ENCODE data around the gene RPS21. TPM values are rescaled to one million over a fixed set of nuclear protein-coding genes. Genes with fewer than 3 reads are reported as not detected.

RPS21 gene
- total and polyA plus RNA-seq, 2 of the 4 experiments (the other 2 are of a cell fraction): 2,710 to 4,298 TPM

DNA sequence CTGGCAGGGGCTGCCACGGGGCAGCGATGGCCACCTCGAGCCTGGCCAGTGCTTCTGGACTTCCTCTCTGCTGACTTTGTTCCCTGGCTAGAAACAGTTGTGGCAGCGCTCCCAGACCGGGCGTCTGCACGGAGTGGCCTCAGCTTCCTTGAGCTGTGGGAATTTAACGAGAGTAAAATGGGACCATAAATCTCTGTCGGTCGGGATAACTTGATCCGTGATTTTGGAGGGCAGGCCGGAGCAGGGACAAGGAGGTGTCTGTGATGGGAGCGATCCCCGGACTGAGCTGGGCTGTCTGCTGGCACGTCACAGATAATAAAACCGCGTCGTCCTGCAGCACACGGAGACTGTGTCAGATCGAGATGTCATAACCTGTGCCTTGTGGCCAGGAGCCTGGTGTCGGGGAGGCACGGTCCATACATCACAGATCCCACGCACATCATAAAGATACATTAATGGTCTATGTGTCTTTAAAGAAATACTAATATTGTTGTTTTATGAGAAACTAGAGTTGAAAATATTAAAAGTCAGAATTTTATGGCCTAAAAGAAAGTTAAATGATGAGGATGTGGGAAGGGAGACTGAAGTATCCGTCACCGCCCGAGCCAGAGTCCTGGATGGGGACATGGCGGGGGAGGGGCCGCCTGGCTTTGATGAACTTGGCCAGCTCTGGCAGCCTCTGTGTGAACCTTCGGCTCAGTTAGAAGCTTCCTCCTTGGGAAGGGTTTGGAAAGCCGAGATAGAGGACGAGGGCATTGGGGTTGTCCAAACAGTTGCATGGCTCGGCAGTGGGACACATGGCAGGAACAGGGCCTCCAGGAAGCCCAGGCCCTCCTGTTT lies 47.0 kb downstream of the RPS21 start:
- Histone ChIP-seq H4K5ac (ENCODE audit: low read depth, low read length) (no peak overlapping the region), H2AK5ac (ENCODE audit: low read depth, low read length) (no peak overlapping the region), H4K20me1 (ENCODE audit: insufficient read depth, low read length) (no peaks in the 10 kb centered on the region), H3K4me3 (ENCODE audit: insufficient read depth, low read depth, low read length) (no peak overlapping the region), H3K23ac (ENCODE audit: low read depth, low read length) (no peak overlapping the region), H3K18ac (ENCODE audit: low read depth, low read length) (no peak overlapping the region), H2BK20ac (ENCODE audit: low read depth, low read length) (no peak overlapping the region), H3K14ac (replicated peaks; ENCODE audit: low read depth, low read length) (no peak overlapping the region), H3K27me3 (ENCODE audit: control insufficient read depth, insufficient read depth, low read length) (peaks cover 77% of the 10 kb centered on the region), H3K9me1 (ENCODE audit: insufficient read depth, low read length) (no peaks in the 10 kb centered on the region; the same call in 1 of the 2 replicates), H3K79me1 (ENCODE audit: low read depth in 1 of 2, low read length in 2 of 2) (no peaks in the 10 kb centered on the region), H3K36me3 (ENCODE audit: control insufficient read depth, insufficient read depth, low read length) (no peaks in the 10 kb centered on the region), H3K4me2 (ENCODE audit: low read depth, low read length) (no peak overlapping the region; the same call in 1 of the 2 replicates), H2BK15ac (ENCODE audit: low read depth, low read length) (no peak overlapping the region), H2AK9ac (replicated peaks; ENCODE audit: low read depth, low read length, poor library complexity) (no peak overlapping the region), H3K56ac (ENCODE audit: extremely low read depth, insufficient read depth, low read length) (no peak overlapping the region), H2AFZ (replicated peaks; ENCODE audit: low read length, poor library complexity) (no peak overlapping the region), H3K4ac (ENCODE audit: low read depth, low read length) (no peak overlapping the region), H3K27ac (ENCODE audit: insufficient read depth, low read length) (no peak overlapping the region), H4K8ac (ENCODE audit: low read depth in 2 of 2, low read length in 2 of 2) (no peak overlapping the region), H3K9ac (ENCODE audit: low read depth, low read length) (no peak overlapping the region), H3K9me3 (ENCODE audit: control insufficient read depth, insufficient read depth, low read length) (peaks cover 7% of the 10 kb centered on the region), H4K91ac (ENCODE audit: insufficient read depth, low read depth, low read length) (no peak overlapping the region), H2BK5ac (ENCODE audit: low read depth, low read length, poor library complexity, severe bottlenecking) (no peak overlapping the region), H2BK120ac (ENCODE audit: low read depth, low read length) (no peak overlapping the region), H3K4me1 (ENCODE audit: control insufficient read depth, insufficient read depth, low read length) (peaks cover 8% of the 10 kb centered on the region; the same call in 1 of the 2 replicates)
- intact Hi-C loops (cut with micrococcal nuclease): no loop called here
- BruUV-seq (replicated peaks): no TSS peak
- in situ Hi-C loops (cut with MboI; ENCODE audit: low sequenced_read_pairs): no loop called here
- WGBS, 2 experiments (ENCODE audit: extremely low coverage in 2 of 2, insufficient read length in 1 of 2): 10% methylated on average over 10 of the region's 32 CpGs; no CpG with 5 or more reads in 1 of the 2 experiments
- dilution Hi-C loops (cut with HindIII; ENCODE audit: low sequenced_read_pairs, unreplicated experiment): no loop called here
- no peak for ATAC-seq (ENCODE audit: low read depth)
- ChIA-PET POLR2A (ENCODE audit: unreplicated experiment) (no interaction called here), CTCF (no interaction called here)
- no peak for DNase-seq
- TF ChIP-seq, protein P1, sequence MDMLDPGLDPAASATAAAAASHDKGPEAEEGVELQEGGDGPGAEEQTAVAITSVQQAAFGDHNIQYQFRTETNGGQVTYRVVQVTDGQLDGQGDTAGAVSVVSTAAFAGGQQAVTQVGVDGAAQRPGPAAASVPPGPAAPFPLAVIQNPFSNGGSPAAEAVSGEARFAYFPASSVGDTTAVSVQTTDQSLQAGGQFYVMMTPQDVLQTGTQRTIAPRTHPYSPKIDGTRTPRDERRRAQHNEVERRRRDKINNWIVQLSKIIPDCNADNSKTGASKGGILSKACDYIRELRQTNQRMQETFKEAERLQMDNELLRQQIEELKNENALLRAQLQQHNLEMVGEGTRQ (IDR thresholded peaks at IDR 0.05; ENCODE audit: low read depth, low read length): no peak
- TF ChIP-seq SMC3 (IDR thresholded peaks at IDR 0.05; ENCODE audit: low read depth, low read length): no peak
- TF ChIP-seq FOS (IDR thresholded peaks at IDR 0.05; ENCODE audit: low read depth, low read length): no peak
- TF ChIP-seq, protein P2, sequence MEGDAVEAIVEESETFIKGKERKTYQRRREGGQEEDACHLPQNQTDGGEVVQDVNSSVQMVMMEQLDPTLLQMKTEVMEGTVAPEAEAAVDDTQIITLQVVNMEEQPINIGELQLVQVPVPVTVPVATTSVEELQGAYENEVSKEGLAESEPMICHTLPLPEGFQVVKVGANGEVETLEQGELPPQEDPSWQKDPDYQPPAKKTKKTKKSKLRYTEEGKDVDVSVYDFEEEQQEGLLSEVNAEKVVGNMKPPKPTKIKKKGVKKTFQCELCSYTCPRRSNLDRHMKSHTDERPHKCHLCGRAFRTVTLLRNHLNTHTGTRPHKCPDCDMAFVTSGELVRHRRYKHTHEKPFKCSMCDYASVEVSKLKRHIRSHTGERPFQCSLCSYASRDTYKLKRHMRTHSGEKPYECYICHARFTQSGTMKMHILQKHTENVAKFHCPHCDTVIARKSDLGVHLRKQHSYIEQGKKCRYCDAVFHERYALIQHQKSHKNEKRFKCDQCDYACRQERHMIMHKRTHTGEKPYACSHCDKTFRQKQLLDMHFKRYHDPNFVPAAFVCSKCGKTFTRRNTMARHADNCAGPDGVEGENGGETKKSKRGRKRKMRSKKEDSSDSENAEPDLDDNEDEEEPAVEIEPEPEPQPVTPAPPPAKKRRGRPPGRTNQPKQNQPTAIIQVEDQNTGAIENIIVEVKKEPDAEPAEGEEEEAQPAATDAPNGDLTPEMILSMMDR (conservative IDR thresholded peaks at IDR 0.05; ENCODE audit: low read depth, low read length): no peak
- TF ChIP-seq RAD21 (IDR thresholded peaks at IDR 0.05; ENCODE audit: low read length): no peak
- TF ChIP-seq MXI1 (IDR thresholded peaks at IDR 0.05; ENCODE audit: borderline replicate concordance, low read depth, low read length): no peak
- no peak for TF ChIP-seq RCOR1 (IDR thresholded peaks at IDR 0.05; ENCODE audit: insufficient replicate concordance, low read length)
- TF ChIP-seq NFE2L2 (IDR thresholded peaks at IDR 0.05; ENCODE audit: low read depth, low read length): no peak
- no peak for TF ChIP-seq BHLHE40 (IDR thresholded peaks at IDR 0.05; ENCODE audit: low read depth, low read length)
- TF ChIP-seq, protein P3, sequence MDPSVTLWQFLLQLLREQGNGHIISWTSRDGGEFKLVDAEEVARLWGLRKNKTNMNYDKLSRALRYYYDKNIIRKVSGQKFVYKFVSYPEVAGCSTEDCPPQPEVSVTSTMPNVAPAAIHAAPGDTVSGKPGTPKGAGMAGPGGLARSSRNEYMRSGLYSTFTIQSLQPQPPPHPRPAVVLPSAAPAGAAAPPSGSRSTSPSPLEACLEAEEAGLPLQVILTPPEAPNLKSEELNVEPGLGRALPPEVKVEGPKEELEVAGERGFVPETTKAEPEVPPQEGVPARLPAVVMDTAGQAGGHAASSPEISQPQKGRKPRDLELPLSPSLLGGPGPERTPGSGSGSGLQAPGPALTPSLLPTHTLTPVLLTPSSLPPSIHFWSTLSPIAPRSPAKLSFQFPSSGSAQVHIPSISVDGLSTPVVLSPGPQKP (IDR thresholded peaks at IDR 0.05; ENCODE audit: borderline replicate concordance, low read depth, low read length): no peak
- TF ChIP-seq CEBPB (IDR thresholded peaks at IDR 0.05; ENCODE audit: low read depth, low read length): no peak
- no peak for TF ChIP-seq MAFK (IDR thresholded peaks at IDR 0.05; ENCODE audit: low read depth, low read length)
- TF ChIP-seq MAZ (IDR thresholded peaks at IDR 0.05; ENCODE audit: borderline replicate concordance, low read depth, low read length): no peak
- TF ChIP-seq RFX5 (IDR thresholded peaks at IDR 0.05; ENCODE audit: low read depth, low read length): no peak
- no peak for TF ChIP-seq CHD1 (IDR thresholded peaks at IDR 0.05; ENCODE audit: low read depth, low read length)

Measured in IMR-90 (cell line).